Smooth muscle cell (in vitro differentiated cells): ENCODE data around the gene SUN2. TPM values are rescaled to one million over a fixed set of nuclear protein-coding genes. Genes with fewer than 3 reads are reported as not detected.

Source experiments
- polyA plus RNA-seq: library from polyadenylated mRNA; unstranded; fragments of >200 nt; fragmentation: Nextera tagmentation; extraction: Ambion mirVana; gene quantifications from 2 replicates; pipeline ENCODE4 v1.2.1, GENCODE V29; 2016
- small RNA-seq: library from RNA; depleted of rRNA; stranded (forward); fragments of <200 nt; gene quantifications from one replicate; pipeline ENCODE3, GENCODE V24; 2014
- total RNA-seq: library from RNA; depleted of rRNA; stranded (reverse); fragments of >200 nt; gene quantifications from 2 replicates; pipeline ENCODE4 v1.2.3, GENCODE V29; 2014

The SUN2 gene
- total and polyA plus RNA-seq, 2 experiments from 2014 or later: 59.1 to 71.7 TPM

Small RNA genes lying within 50 kb of the gene (small RNA-seq; reads per million reads assigned to genes)
- gene AL021707.8: 1.2 reads per million, percentile 34 among the genes with 10 or more reads in this experiment

Other genes starting within 250 kb of the SUN2 start
- 182 and 201 TPM in 2 replicates for gene DDX17, start 249.7 kb downstream of the SUN2 start, total RNA-seq
- gene DDX17, start 249.7 kb downstream of the SUN2 start, polyA plus RNA-seq: 11.5 and 22.2 TPM in 2 replicates
- 0.13 and 0.81 TPM in 2 replicates for gene DMC1, start 185.8 kb downstream of the SUN2 start, total RNA-seq
- gene DMC1, start 185.8 kb downstream of the SUN2 start, polyA plus RNA-seq: 0.77 and 1.1 TPM in 2 replicates
- gene FAM227A, start 99.6 kb downstream of the SUN2 start, total RNA-seq: 4.3 and 4.9 TPM in 2 replicates
- gene FAM227A, start 99.6 kb downstream of the SUN2 start, polyA plus RNA-seq: 1.5 and 3.8 TPM in 2 replicates
- 12.3 and 16.4 TPM in 2 replicates for gene CBY1, start 99.4 kb downstream of the SUN2 start, total RNA-seq
- gene CBY1, start 99.4 kb downstream of the SUN2 start, polyA plus RNA-seq: 50.4 and 52.9 TPM in 2 replicates
- 57.5 and 63.3 TPM in 2 replicates for gene TOMM22, start 74.0 kb downstream of the SUN2 start, total RNA-seq
- gene TOMM22, start 74.0 kb downstream of the SUN2 start, polyA plus RNA-seq: 64.7 and 71.2 TPM in 2 replicates
- 38.9 and 41.1 TPM in 2 replicates for gene JOSD1, start 55.1 kb downstream of the SUN2 start, total RNA-seq
- 6.2 and 12.5 TPM in 2 replicates for gene JOSD1, start 55.1 kb downstream of the SUN2 start, polyA plus RNA-seq
- gene GTPBP1, start 50.1 kb downstream of the SUN2 start, total RNA-seq: 15.8 and 25.3 TPM in 2 replicates
- 23.7 and 24.3 TPM in 2 replicates for gene GTPBP1, start 50.1 kb downstream of the SUN2 start, polyA plus RNA-seq
- gene DNAL4, start 38.1 kb upstream of the SUN2 start, total RNA-seq: 13.5 and 16.7 TPM in 2 replicates
- gene DNAL4, start 38.1 kb upstream of the SUN2 start, polyA plus RNA-seq: 29.7 and 33.5 TPM in 2 replicates
- gene NPTXR, start 88.0 kb upstream of the SUN2 start, total RNA-seq: 1.3 and 2.0 TPM in 2 replicates
- gene NPTXR, start 88.0 kb upstream of the SUN2 start, polyA plus RNA-seq: 3.2 and 3.9 TPM in 2 replicates
- 11.6 and 13.5 TPM in 2 replicates for gene CBX6, start 116.2 kb upstream of the SUN2 start, total RNA-seq
- 23.9 and 27.4 TPM in 2 replicates for gene CBX6, start 116.2 kb upstream of the SUN2 start, polyA plus RNA-seq
- gene APOBEC3A, start 201.6 kb upstream of the SUN2 start, total RNA-seq: 0.18 and 0.94 TPM in 2 replicates
- gene APOBEC3A, start 201.6 kb upstream of the SUN2 start, polyA plus RNA-seq: not detected in 2 replicates
- gene APOBEC3B, start 226.3 kb upstream of the SUN2 start, total RNA-seq: 0.22 and 0.58 TPM in 2 replicates
- 4.9 and 5.6 TPM in 2 replicates for gene APOBEC3B, start 226.3 kb upstream of the SUN2 start, polyA plus RNA-seq